GM12864 (cell line): ENCODE measurements around the gene SLC29A4.
"Not testable (repeated sequence)": the region's sequence is repeated elsewhere in the genome, so short reads cannot be mapped to it uniquely, and the experiment has no call there.

Experiments used
- DNase-seq: peaks from one replicate; pipeline ENCODE4 v3.0.0-alpha.2; 2011; ENCODE audit warnings: low read depth
- H3K4me3 ChIP-seq: 2 replicates; pipeline ENCODE4 v1.5.1; 2011; ENCODE audit warnings: mild to moderate bottlenecking, low read depth, low read length, control low read depth
- CTCF ChIP-seq: IDR thresholded peaks from 2 replicates; pipeline ENCODE4 v1.5.1; 2011; ENCODE audit warnings: low read depth, mild to moderate bottlenecking, moderate library complexity, low read length, control low read depth, inconsistent platforms; ENCODE audit errors: missing control alignments

The SLC29A4 gene

GRCh38 chr7:5283421-5284303 lies 919 bp downstream of the SLC29A4 start:
- TF ChIP-seq CTCF = no peak
- DNase-seq = no peak
- H3K4me3 ChIP-seq = 0 out of 2 replicates have a peak overlapping the region, but pooled peaks have one; percentile 5

- H3K4me3 ChIP-seq = no peak overlapping the region
- peak; percentile 8 for DNase-seq
- peak; percentile 55 for TF ChIP-seq CTCF
These were observed 1.9 kb downstream of the SLC29A4 start for GRCh38 chr7:5284304-5285281.

- no peak for TF ChIP-seq CTCF
- no peak for DNase-seq
- no peak overlapping the region for H3K4me3 ChIP-seq
These were observed 4.2 kb downstream of the SLC29A4 start for GRCh38 chr7:5286933-5287332.

DNA sequence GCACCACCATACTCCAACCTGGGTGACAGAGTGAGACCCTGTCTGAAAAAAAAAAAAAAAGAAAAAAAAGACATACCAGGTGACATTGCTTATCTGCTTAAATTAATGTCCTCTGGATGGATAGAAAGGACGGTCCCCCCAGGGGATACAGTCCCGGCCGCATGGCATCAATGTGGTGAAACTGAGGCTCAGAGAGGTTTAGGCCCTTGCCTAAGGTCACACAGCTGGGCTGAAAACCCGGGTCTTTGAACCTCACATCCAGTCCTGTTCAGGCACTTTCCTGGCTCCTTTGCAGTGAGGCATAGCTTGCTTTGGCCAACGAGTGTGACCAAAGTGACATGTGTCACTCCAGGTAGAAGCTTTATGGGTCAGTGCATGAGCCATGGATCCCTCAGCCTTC lies 4.6 kb downstream of the SLC29A4 start:
- not testable (repeated sequence) for H3K4me3 ChIP-seq, DNase-seq

GRCh38 chr7:5287802-5288201 lies 5.1 kb downstream of the SLC29A4 start:
- TF ChIP-seq CTCF = no peak
- no peak overlapping the region for H3K4me3 ChIP-seq
- DNase-seq = no peak

- H3K4me3 ChIP-seq, DNase-seq: not testable (repeated sequence)
These were observed 5.8 kb downstream of the SLC29A4 start for GRCh38 chr7:5288560-5288959.

DNA sequence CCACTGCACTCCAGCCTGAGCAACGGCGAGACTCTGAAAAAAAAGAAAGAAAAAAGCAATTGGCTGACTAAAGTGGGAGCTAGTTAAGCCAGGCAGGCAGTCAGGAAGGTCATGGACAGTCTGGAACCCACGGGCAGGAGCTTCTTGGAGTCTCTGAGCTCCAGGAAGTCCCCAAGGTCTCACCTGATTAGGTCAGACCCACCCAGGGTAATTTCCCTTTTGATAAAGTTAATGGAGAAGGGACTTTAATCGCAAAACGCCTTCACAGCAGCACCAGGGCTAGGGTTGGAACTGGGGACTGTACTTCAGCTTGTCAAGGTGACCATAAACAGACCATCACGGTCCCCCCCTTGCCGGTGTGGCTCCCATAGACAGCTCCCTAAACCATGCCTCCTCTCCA lies 6.6 kb downstream of the SLC29A4 start:
- TF ChIP-seq CTCF = no peak
- H3K4me3 ChIP-seq = no peak overlapping the region
- no peak for DNase-seq

DNA sequence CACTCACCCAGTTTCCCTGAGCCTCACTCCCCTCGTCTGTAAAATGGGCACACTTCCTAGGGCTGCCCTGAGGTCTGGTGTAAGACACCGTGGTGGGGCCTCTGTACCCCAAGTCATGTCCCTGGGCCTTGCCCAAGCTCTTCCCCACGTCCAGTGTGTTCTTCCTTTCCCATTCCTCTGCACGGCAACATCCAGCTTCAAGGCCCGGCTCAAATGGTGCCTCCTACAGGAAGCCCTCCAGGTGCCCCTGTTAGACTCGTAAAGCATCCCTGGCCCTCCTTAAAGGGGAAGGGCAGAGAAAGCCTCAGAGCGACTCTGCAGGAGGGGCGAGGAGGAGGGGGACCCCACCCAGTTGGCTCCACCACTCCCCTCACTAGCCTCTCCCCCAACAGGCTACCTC lies 8.6 kb downstream of the SLC29A4 start:
- TF ChIP-seq CTCF = no peak
- DNase-seq = no peak
- H3K4me3 ChIP-seq = no peak overlapping the region

GRCh38 chr7:5291711-5292335 lies 9.1 kb downstream of the SLC29A4 start:
- not testable (repeated sequence) for DNase-seq, H3K4me3 ChIP-seq
